Endothelial cell of coronary artery (primary cell): ENCODE results near the gene GBGT1. TPM values are rescaled to one million over a fixed set of nuclear protein-coding genes. Genes with fewer than 3 reads are reported as not detected.

Experiments used
- total RNA-seq: library from RNA; depleted of rRNA; stranded (reverse); fragments of >200 nt; gene quantifications from 2 replicates; pipeline ENCODE4 v1.2.3, GENCODE V29; 2014

GBGT1 gene
- total RNA-seq = 9.6 and 11.2 TPM in 2 replicates

GRCh38 chr9:133163504-133164172 is at the start of gene GBGT1:
Gene GBGT1 (minus strand): TSS chr9:133163914. CDS start chr9:133162412, 1,502 bp downstream.

DNA sequence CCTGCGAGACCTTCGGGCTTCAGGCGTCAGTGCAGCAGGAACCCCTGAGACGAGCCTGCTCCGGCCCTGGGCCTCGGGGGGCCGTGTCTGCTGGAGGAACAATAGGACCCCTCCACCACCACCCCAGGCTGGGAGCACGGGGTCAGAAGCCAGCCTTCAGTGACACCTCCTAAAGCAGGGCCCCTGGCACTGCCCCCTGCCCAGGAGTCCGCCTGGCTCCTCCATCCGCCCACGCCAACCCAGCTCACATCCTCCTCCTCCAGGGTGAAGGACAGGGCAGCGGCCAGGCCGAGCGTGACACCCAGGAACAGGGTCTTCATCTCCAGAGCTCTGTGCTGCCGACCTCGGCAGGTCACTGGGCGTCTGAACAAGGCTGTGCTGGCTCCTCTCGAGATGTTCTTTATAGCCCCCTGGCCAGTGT is 45.2 kb upstream of the GBGT1 start, which contains the start of gene OBP2B:
OBP2B (minus strand) TSS at position 371 of the 421 bp plus-strand sequence; CDS start at position 320, 51 bp downstream.

GRCh38 chr9:133121198-133121914 is 42.4 kb downstream of the GBGT1 start, which contains the start of gene RALGDS:
Gene RALGDS (minus strand): TSS chr9:133121240. CDS start chr9:133121154, 86 bp downstream.

Other genes starting within 250 kb of the GBGT1 start
- gene TSC1, start 219.3 kb downstream of the GBGT1 start, total RNA-seq = 19.8 and 29.7 TPM in 2 replicates
- not detected in 2 replicates for gene GFI1B, start 185.2 kb downstream of the GBGT1 start, total RNA-seq
- 42.4 and 50.9 TPM in 2 replicates for gene GTF3C5, start 132.9 kb downstream of the GBGT1 start, total RNA-seq
- gene CEL, start 101.9 kb downstream of the GBGT1 start, total RNA-seq = 0.18 and 0.28 TPM in 2 replicates
- gene RALGDS, start 42.7 kb downstream of the GBGT1 start, total RNA-seq = 30.6 and 30.9 TPM in 2 replicates
- gene OBP2B, start 45.3 kb upstream of the GBGT1 start, total RNA-seq = not detected in 2 replicates
- not detected in 2 replicates for gene ABO, start 111.3 kb upstream of the GBGT1 start, total RNA-seq
- 10.6 and 13.9 TPM in 2 replicates for gene SURF6, start 172.3 kb upstream of the GBGT1 start, total RNA-seq
- gene MED22, start 184.2 kb upstream of the GBGT1 start, total RNA-seq = 13.2 and 13.9 TPM in 2 replicates
- 2,993 and 3,212 TPM in 2 replicates for gene RPL7A, start 184.3 kb upstream of the GBGT1 start, total RNA-seq
- gene SURF1, start 192.6 kb upstream of the GBGT1 start, total RNA-seq = 19.9 and 27.8 TPM in 2 replicates
- gene SURF2, start 192.6 kb upstream of the GBGT1 start, total RNA-seq = 18.7 and 19.7 TPM in 2 replicates
- 376 and 383 TPM in 2 replicates for gene SURF4, start 212.1 kb upstream of the GBGT1 start, total RNA-seq
- gene STKLD1, start 212.5 kb upstream of the GBGT1 start, total RNA-seq = 0.36 and 0.47 TPM in 2 replicates